Activated naive CD8-positive, alpha-beta T cell treated with anti-CD3 and anti-CD28 coated beads, Interleukin-2, amount 50 U/mL, for 24 hours (primary cell): Measurements from ENCODE around the gene NTSR1.

Experiments
- ATAC-seq: fragments of 150-1000 bp; cut with Tn5 transposase; one replicate; pipeline ENCODE4 v1.10.0; 2021
- DNase-seq: peaks from one replicate; pipeline ENCODE4 v3.0.0; 2021
- H3K27ac Mint-ChIP-seq: one replicate; pipeline ENCODE4 v1.8.0; 2021; ENCODE audit warnings: mild to moderate bottlenecking, mixed read lengths
- H3K27me3 Mint-ChIP-seq: one replicate; pipeline ENCODE4 v1.8.0; 2021; ENCODE audit warnings: mixed read lengths
- H3K36me3 Mint-ChIP-seq: one replicate; pipeline ENCODE4 v1.8.0; 2021; ENCODE audit warnings: low read depth, mixed read lengths
- H3K4me1 Mint-ChIP-seq: one replicate; pipeline ENCODE4 v1.8.0; 2021; ENCODE audit warnings: mixed read lengths
- H3K4me3 Mint-ChIP-seq: one replicate; pipeline ENCODE4 v1.8.0; 2021; ENCODE audit warnings: mild to moderate bottlenecking, moderate library complexity, mixed read lengths
- H3K9me3 Mint-ChIP-seq: one replicate; pipeline ENCODE4 v1.8.0; 2021; ENCODE audit warnings: mixed read lengths

The NTSR1 gene

DNA sequence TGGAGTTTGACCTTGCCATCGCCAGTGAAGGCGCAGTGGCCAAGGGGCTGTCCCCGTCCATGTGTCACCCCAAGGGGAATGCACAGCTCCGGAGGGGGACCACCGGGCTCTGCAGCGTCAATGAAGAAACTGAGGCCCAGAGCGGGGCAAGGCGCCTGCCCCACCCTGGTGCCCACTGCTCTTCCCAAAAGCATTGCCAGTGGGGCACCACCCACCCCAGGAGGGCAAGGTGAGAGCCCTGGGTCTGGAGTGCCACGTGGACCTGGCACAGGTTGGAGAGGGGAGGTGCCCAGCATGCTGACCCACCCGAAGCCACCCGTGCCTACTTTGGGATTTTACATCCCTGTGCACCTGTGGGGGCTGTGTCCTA, 8.3 kb downstream of the NTSR1 start:
- ATAC-seq: no peak
- H3K36me3 Mint-ChIP-seq: peaks cover 2% of the 10 kb centered on the region
- peaks cover 6% of the 10 kb centered on the region for H3K27me3 Mint-ChIP-seq
- H3K9me3 Mint-ChIP-seq: peaks cover 16% of the 10 kb centered on the region
- peaks cover 24% of the 10 kb centered on the region for H3K4me1 Mint-ChIP-seq
- H3K27ac Mint-ChIP-seq: no peak overlapping the region
- no peak overlapping the region for H3K4me3 Mint-ChIP-seq
- no peak for DNase-seq

DNA sequence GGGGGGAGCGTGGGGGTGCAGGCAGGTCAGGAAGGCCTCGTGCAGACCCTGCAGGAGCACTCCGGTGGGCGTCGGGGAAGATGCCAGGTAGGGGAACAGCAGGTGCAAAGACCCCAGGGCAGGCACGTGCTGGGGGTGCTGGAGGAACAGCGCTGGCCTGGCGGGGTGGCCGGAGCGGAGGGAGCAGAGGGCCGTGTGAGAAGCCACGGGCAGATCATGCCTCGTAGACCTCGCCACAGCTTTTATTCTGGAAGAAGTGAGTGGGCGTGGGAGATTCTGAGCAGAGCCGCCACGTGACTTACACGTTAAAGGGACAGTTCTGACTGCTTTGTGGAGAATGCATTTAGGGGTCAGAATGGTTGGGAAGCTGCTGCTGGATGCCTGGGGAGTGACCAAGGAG, 9.3 kb downstream of the NTSR1 start:
- Mint-ChIP-seq H3K9me3 (peaks cover 17% of the 10 kb centered on the region), H3K4me3 (no peak overlapping the region), H3K27me3 (peaks cover 3% of the 10 kb centered on the region), H3K4me1 (peaks cover 24% of the 10 kb centered on the region), H3K27ac (no peak overlapping the region), H3K36me3 (peaks cover 2% of the 10 kb centered on the region)
- no peak for DNase-seq
- ATAC-seq: no peak

- Mint-ChIP-seq H3K4me3 (no peak overlapping the region), H3K27me3 (peaks cover 3% of the 10 kb centered on the region), H3K4me1 (peaks cover 24% of the 10 kb centered on the region), H3K9me3 (peaks cover 17% of the 10 kb centered on the region), H3K27ac (no peak overlapping the region), H3K36me3 (peaks cover 2% of the 10 kb centered on the region)
- DNase-seq: no peak
- no peak for ATAC-seq
Measured at GRCh38 chr20:62718546-62718945, 9.9 kb downstream of the NTSR1 start.

DNA sequence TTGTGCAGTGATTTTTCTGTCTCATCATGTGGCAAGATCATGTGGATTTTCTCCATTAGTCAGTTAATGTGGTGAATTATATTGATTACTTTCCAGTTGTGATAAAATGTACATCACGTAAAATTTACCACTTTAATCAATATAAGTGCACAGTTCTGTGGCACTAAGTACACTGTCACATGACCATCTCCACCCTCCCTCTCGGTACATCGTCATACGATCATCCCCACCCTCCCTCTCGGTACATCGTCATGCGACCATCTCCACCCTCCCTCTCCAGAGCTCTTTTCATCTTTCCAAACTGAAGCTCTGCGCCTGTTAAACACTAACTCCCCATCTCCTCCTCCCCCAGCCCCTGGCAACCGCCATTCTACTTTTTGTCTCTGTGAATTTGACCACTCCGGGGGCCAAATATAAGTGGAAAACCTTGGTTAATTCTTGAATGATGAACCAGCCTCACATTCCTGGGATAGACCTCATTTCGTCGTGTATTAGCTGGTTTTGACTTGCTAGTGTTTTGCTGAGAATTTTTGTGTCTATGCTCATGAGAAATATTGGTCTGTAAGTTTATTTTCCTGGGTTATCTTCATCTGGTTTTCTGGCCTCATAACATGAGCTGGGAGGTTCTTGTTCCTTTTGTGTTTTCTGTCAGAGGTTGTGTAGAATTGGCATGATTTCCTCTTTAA, 10.8 kb downstream of the NTSR1 start:
- H3K27me3 Mint-ChIP-seq: peaks cover 3% of the 10 kb centered on the region

DNA sequence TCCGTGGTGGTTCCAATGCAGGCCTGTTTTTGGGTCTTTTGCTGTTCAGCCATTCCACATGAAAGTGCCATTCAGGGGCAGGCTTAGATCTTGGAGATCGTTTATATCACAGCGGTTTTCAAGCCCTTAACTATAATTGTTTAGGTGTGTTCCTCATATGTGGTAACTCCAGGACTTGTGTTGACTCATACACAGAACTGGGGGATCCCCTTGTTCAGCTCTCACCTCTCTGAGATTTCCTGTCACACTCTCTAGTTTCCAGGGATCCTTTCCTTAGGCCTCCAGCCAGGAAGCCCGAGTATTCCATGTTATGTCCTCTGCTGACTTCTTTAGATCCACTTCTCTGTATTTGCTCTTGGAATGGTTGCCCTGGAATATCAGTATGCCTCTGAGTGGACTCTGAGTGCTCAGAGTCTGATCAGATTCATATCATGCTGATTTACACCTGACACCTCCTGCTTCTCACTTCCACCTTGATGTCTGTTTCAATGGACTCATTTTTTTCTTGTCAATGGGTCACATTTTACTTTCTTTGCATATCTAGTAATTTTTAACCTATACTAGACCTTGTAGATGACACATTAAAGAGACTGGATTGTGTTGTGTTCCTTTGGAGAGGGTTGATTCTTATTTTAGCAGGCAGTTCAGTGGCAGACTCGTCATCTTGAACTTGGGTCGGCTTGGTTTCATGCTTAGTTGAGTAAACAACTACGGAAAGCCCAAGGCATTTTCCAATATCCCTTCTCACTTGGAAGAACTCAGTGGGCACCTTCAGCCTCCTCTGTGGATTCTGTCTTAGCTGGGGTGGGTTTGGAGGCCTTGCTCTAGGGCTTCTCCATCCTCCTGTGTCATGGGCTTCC, 13.1 kb downstream of the NTSR1 start:
- Mint-ChIP-seq H3K27me3 (peaks cover 3% of the 10 kb centered on the region), H3K27ac (no peak overlapping the region), H3K4me1 (peaks cover 12% of the 10 kb centered on the region), H3K4me3 (no peak overlapping the region), H3K36me3 (peaks cover 2% of the 10 kb centered on the region), H3K9me3 (peaks cover 17% of the 10 kb centered on the region)
- DNase-seq (no peak), ATAC-seq (peak; percentile 73)

More for the DNA sequence above, 10.8 kb downstream of the NTSR1 start:
- Mint-ChIP-seq H3K27ac (no peak overlapping the region), H3K9me3 (peaks cover 17% of the 10 kb centered on the region), H3K36me3 (peaks cover 2% of the 10 kb centered on the region), H3K4me1 (peaks cover 24% of the 10 kb centered on the region), H3K4me3 (no peak overlapping the region)
- ATAC-seq (no peak), DNase-seq (no peak)

DNA sequence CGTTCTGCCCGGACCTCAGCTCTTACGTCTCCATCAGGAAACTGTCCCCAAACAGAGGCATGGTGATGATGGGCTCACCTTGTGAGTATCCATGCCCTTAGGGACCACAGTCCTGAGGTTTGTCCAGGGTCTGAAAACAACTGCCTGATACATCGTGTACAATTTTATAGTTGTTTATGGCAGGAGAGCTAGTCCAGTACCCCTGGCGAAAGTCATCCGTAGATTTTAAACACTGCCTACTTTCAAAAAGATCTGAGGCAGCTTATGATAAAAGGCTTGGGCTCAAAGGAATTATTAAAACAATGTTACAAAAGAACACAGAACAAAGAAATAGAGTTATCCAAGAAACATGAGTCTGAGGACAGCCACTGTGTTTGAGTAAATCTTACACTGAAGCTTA, 14.0 kb downstream of the NTSR1 start:
- Mint-ChIP-seq H3K4me1 (peaks cover 7% of the 10 kb centered on the region), H3K27me3 (peaks cover 2% of the 10 kb centered on the region), H3K9me3 (peaks cover 17% of the 10 kb centered on the region), H3K27ac (no peak overlapping the region), H3K4me3 (no peak overlapping the region), H3K36me3 (peaks cover 2% of the 10 kb centered on the region)
- ATAC-seq (no peak), DNase-seq (no peak)

- H3K27ac Mint-ChIP-seq: no peak overlapping the region
- no peak for ATAC-seq
- no peak overlapping the region for H3K4me3 Mint-ChIP-seq
- peaks cover 10% of the 10 kb centered on the region for H3K4me1 Mint-ChIP-seq
- no peak for DNase-seq
- H3K9me3 Mint-ChIP-seq: peaks cover 17% of the 10 kb centered on the region
- no peaks in the 10 kb centered on the region for H3K27me3 Mint-ChIP-seq
- H3K36me3 Mint-ChIP-seq: peaks cover 2% of the 10 kb centered on the region
Measured at GRCh38 chr20:62723351-62723750, 14.7 kb downstream of the NTSR1 start.

- Mint-ChIP-seq H3K4me1 (peaks cover 11% of the 10 kb centered on the region), H3K36me3 (peaks cover 2% of the 10 kb centered on the region), H3K27ac (no peak overlapping the region), H3K27me3 (no peaks in the 10 kb centered on the region), H3K4me3 (no peak overlapping the region), H3K9me3 (peaks cover 17% of the 10 kb centered on the region)
- no peak for ATAC-seq
- DNase-seq: no peak
Measured at GRCh38 chr20:62723768-62724450, 15.3 kb downstream of the NTSR1 start.

- H3K27ac Mint-ChIP-seq: no peak overlapping the region
- H3K4me1 Mint-ChIP-seq: peaks cover 11% of the 10 kb centered on the region
- H3K4me3 Mint-ChIP-seq: no peak overlapping the region
- H3K9me3 Mint-ChIP-seq: peaks cover 17% of the 10 kb centered on the region
- DNase-seq (no peak), ATAC-seq (no peak)
- peaks cover 2% of the 10 kb centered on the region for H3K27me3 Mint-ChIP-seq
- H3K36me3 Mint-ChIP-seq: peaks cover 2% of the 10 kb centered on the region
Measured at GRCh38 chr20:62724692-62725595, 16.3 kb downstream of the NTSR1 start.

DNA sequence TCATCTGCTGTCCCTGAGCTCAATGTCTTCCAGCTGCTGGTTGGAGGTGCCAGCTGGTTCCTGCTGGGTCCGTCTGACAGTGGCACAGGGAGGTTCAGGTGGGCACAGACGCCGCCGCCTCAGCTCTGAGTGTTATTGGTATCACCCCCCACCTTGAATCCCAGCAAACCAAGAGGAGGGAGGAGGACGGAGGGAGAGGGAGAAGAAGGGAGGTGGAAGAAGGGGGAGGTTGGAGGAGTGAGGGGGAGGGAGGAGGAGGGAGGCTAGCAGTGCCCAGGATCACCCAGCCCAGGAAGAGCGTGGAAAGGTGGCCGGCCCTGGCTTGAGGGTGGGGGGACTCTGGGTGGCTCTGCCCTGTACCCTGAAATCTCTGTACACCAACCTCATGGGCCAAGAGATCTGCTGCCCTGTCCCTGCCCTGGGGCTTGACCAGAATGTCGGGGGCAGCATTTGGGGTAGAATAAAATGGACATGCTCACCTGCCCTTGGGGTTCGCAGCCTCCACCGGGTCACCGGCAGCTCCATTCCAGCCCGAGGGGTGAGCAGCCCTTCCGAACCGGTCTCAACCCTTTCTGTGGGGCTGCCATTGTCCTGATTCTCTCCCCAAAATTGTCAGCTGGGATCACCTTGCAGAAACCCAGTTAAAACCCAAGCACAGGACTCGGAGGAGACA, 17.1 kb downstream of the NTSR1 start:
- no peak for ATAC-seq
- no peak for DNase-seq
- Mint-ChIP-seq H3K4me3 (no peak overlapping the region), H3K27me3 (peaks cover 5% of the 10 kb centered on the region), H3K27ac (no peak overlapping the region), H3K4me1 (peaks cover 11% of the 10 kb centered on the region), H3K9me3 (peaks cover 10% of the 10 kb centered on the region), H3K36me3 (peaks cover 2% of the 10 kb centered on the region)

DNA sequence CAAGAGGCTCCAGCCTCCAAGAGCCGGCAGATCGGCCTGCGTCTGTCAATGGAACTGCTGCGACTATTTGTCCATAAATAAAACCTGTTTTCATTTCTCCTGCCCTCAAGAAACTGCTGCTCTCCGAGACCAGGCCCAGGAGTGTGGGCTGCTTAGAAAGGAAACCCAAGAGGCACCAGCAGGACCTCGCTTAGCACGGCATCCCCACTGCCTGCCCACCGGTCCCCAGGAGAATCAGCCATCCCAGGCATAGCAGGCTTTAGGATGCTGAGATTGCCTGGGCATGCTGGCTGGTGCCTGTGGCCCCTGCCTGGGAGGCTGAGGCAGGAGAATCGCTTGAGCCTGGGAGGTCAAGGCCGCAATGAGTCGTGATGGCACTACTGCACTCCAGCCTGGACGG, 17.6 kb downstream of the NTSR1 start:
- DNase-seq (no peak), ATAC-seq (no peak)
- Mint-ChIP-seq H3K4me3 (no peak overlapping the region), H3K9me3 (peaks cover 7% of the 10 kb centered on the region), H3K36me3 (peaks cover 2% of the 10 kb centered on the region), H3K4me1 (peaks cover 11% of the 10 kb centered on the region), H3K27me3 (peaks cover 6% of the 10 kb centered on the region), H3K27ac (no peak overlapping the region)

GRCh38 chr20:62726716-62727583, 18.3 kb downstream of the NTSR1 start:
- Mint-ChIP-seq H3K27ac (no peak overlapping the region), H3K9me3 (peaks cover under 1% of the 10 kb centered on the region), H3K36me3 (no peaks in the 10 kb centered on the region), H3K27me3 (peaks cover 6% of the 10 kb centered on the region), H3K4me1 (peaks cover 5% of the 10 kb centered on the region), H3K4me3 (no peak overlapping the region)
- ATAC-seq (no peak), DNase-seq (no peak)

- Mint-ChIP-seq H3K27ac (no peak overlapping the region), H3K36me3 (no peaks in the 10 kb centered on the region), H3K27me3 (peaks cover 6% of the 10 kb centered on the region), H3K4me1 (peaks cover 5% of the 10 kb centered on the region), H3K9me3 (no peaks in the 10 kb centered on the region), H3K4me3 (no peak overlapping the region)
- no peak for ATAC-seq
- DNase-seq: no peak
Measured at GRCh38 chr20:62727584-62728027, 19.0 kb downstream of the NTSR1 start.
